ENCODE results near the gene SPTBN4.

Gene SPTBN4

GRCh38 chr19:40594255-40594654, 127.5 kb downstream of the SPTBN4 start:
- no peak for DNase-seq (ENCODE audit: low read depth)
- no peak for TF ChIP-seq CTCF (IDR thresholded peaks at IDR 0.05; ENCODE audit: control insufficient read depth, extremely low read depth, insufficient read depth)
- no peak overlapping the region for H3K4me3 ChIP-seq (ENCODE audit: low read depth, low read length)

- no peak for DNase-seq (ENCODE audit: low read depth)
- no peak overlapping the region for H3K4me3 ChIP-seq (ENCODE audit: low read depth, low read length)
- TF ChIP-seq CTCF (IDR thresholded peaks at IDR 0.05; ENCODE audit: control insufficient read depth, extremely low read depth, insufficient read depth) = no peak
Measured at GRCh38 chr19:40594657-40595091, 127.9 kb downstream of the SPTBN4 start.

GRCh38 chr19:40596608-40597328, 130.0 kb downstream of the SPTBN4 start:
- TF ChIP-seq CTCF (IDR thresholded peaks at IDR 0.05; ENCODE audit: control insufficient read depth, extremely low read depth, insufficient read depth) = peak; percentile 1; the same call in 1 of the 2 replicates
- H3K4me3 ChIP-seq (ENCODE audit: low read depth, low read length) = peak overlapping the region; percentile 49
- DNase-seq (ENCODE audit: low read depth) = no peak

GRCh38 chr19:40597329-40597838, 130.6 kb downstream of the SPTBN4 start:
- no peak for DNase-seq (ENCODE audit: low read depth)
- no peak for TF ChIP-seq CTCF (IDR thresholded peaks at IDR 0.05; ENCODE audit: control insufficient read depth, extremely low read depth, insufficient read depth)
- peak overlapping the region; percentile 45 for H3K4me3 ChIP-seq (ENCODE audit: low read depth, low read length)

- DNase-seq (ENCODE audit: low read depth) = no peak
- peak; percentile 95 for TF ChIP-seq CTCF (IDR thresholded peaks at IDR 0.05; ENCODE audit: control insufficient read depth, extremely low read depth, insufficient read depth)
- H3K4me3 ChIP-seq (ENCODE audit: low read depth, low read length) = no peak overlapping the region; the same call in 1 of the 2 replicates
Measured at GRCh38 chr19:40598121-40598917, 131.5 kb downstream of the SPTBN4 start.

GRCh38 chr19:40598918-40599307, 132.1 kb downstream of the SPTBN4 start:
- TF ChIP-seq CTCF (IDR thresholded peaks at IDR 0.05; ENCODE audit: control insufficient read depth, extremely low read depth, insufficient read depth) = no peak
- no peak overlapping the region for H3K4me3 ChIP-seq (ENCODE audit: low read depth, low read length)
- DNase-seq (ENCODE audit: low read depth) = no peak
